DOHH2 (cell line): ENCODE results near the gene VTI1A.

Experiments
- CTCF ChIP-seq: fragments of 200-600 bp; sonication (generic); IDR thresholded peaks from one replicate; pipeline ENCODE4 v1.5.1; 2014; ENCODE audit warnings: antibody characterized with exemption, mild to moderate bottlenecking, low read depth, low read length; ENCODE audit not compliant: poor library complexity, severe bottlenecking
- EZH2phosphoT487 ChIP-seq: fragments of 200-600 bp; sonication (generic); IDR thresholded peaks from 2 replicates; pipeline ENCODE4 v1.6.1; 2017; ENCODE audit warnings: borderline replicate concordance, mild to moderate bottlenecking, antibody characterized with exemption, low read length, moderate library complexity, mixed read lengths

GRCh38 chr10:112756235-112756527 is 309.2 kb downstream of the VTI1A start:
- TF ChIP-seq CTCF (no peak), EZH2phosphoT487 (no peak)
